ENCODE results near the gene RABGAP1L.

- TF ChIP-seq CTCF (conservative IDR thresholded peaks at IDR 0.05; ENCODE audit: low read depth, low read length) (no peak), ELK1 (IDR thresholded peaks at IDR 0.05; ENCODE audit: borderline replicate concordance, low read depth, low read length) (no peak)
These were observed 31.4 kb downstream of the RABGAP1L start for GRCh38 chr1:174190691-174191199.
